IMR-90 (cell line): ENCODE measurements around the gene SF3A2. TPM values are rescaled to one million over a fixed set of nuclear protein-coding genes. Genes with fewer than 3 reads are reported as not detected.

ENCODE experiments used
- ATAC-seq: fragments of 200-7000 bp; cut with Tn5 transposase; 2 replicates; pipeline ENCODE4 v1.9.1; 2020; ENCODE audit warnings: low read depth, mild to moderate bottlenecking, moderate library complexity
- BruUV-seq: library from RNA; stranded (reverse); fragments of 400-500 nt; replicated peaks from 2 replicates; lab custom pipeline; 2021; lab: Mats Ljungman, UMichigan
- CTCF ChIA-PET: fragments of 300-600 bp; formaldehyde crosslinking; extraction: SDS; loops from one replicate; lab custom pipeline; 2021; ENCODE audit warnings: antibody characterized with exemption; lab: Yijun Ruan, JAX
- POLR2A ChIA-PET: fragments of 300-600 bp; sonication (Branson Sonifier 250); formaldehyde crosslinking; loops from one replicate; lab custom pipeline; 2022; ENCODE audit warnings: antibody characterized with exemption; ENCODE audit not compliant: unreplicated experiment; lab: Charles Lee
- DNase-seq: peaks from one replicate; pipeline ENCODE4 v3.0.0; 2013
- H2AFZ ChIP-seq: replicated peaks from 2 replicates; pipeline ENCODE3; 2013; ENCODE audit warnings: low read length, mild to moderate bottlenecking; ENCODE audit not compliant: poor library complexity
- H2AK5ac ChIP-seq: 2 replicates; pipeline ENCODE4 v1.6.1; 2013; ENCODE audit warnings: low read depth, low read length, inconsistent platforms
- H2AK9ac ChIP-seq: replicated peaks from 2 replicates; pipeline ENCODE3; 2013; ENCODE audit warnings: mild to moderate bottlenecking, low read depth, low read length, moderate library complexity; ENCODE audit not compliant: poor library complexity
- H2BK120ac ChIP-seq: 2 replicates; pipeline ENCODE4 v1.6.1; 2013; ENCODE audit warnings: low read depth, low read length, inconsistent platforms
- H2BK15ac ChIP-seq: 3 replicates; pipeline ENCODE4 v1.6.1; 2013; ENCODE audit warnings: low read depth, low read length, inconsistent platforms
- H2BK20ac ChIP-seq: 2 replicates; pipeline ENCODE4 v1.6.1; 2013; ENCODE audit warnings: low read depth, mild to moderate bottlenecking, inconsistent platforms, low read length, moderate library complexity
- H2BK5ac ChIP-seq: 2 replicates; pipeline ENCODE4 v1.6.1; 2013; ENCODE audit warnings: mild to moderate bottlenecking, low read depth, low read length, inconsistent platforms; ENCODE audit not compliant: poor library complexity, severe bottlenecking
- H3K14ac ChIP-seq: replicated peaks from 2 replicates; pipeline ENCODE4 v1.6.1; 2013; ENCODE audit warnings: low read depth, low read length, inconsistent platforms
- H3K18ac ChIP-seq: 2 replicates; pipeline ENCODE4 v1.6.1; 2013; ENCODE audit warnings: low read depth, low read length, control low read depth
- H3K23ac ChIP-seq: 2 replicates; pipeline ENCODE4 v1.6.1; 2013; ENCODE audit warnings: low read depth, low read length, inconsistent platforms
- H3K27ac ChIP-seq: 2 replicates; pipeline ENCODE4 v1.5.1; 2013; ENCODE audit warnings: mild to moderate bottlenecking, control low read depth, low read length; ENCODE audit not compliant: insufficient read depth
- H3K27me3 ChIP-seq: 2 replicates; pipeline ENCODE4 v1.6.1; 2013; ENCODE audit warnings: low read length; ENCODE audit not compliant: control insufficient read depth, insufficient read depth
- H3K36me3 ChIP-seq: 2 replicates; pipeline ENCODE4 v1.6.1; 2013; ENCODE audit warnings: low read length, mixed read lengths; ENCODE audit not compliant: control insufficient read depth, insufficient read depth
- H3K4ac ChIP-seq: 2 replicates; pipeline ENCODE4 v1.6.1; 2013; ENCODE audit warnings: low read depth, low read length, inconsistent platforms
- H3K4me1 ChIP-seq: 2 replicates; pipeline ENCODE4 v1.6.1; 2013; ENCODE audit warnings: low read length, mixed read lengths; ENCODE audit not compliant: control insufficient read depth, insufficient read depth
- H3K4me2 ChIP-seq: 2 replicates; pipeline ENCODE4 v1.6.1; 2013; ENCODE audit warnings: low read depth, mild to moderate bottlenecking, control low read depth, low read length, moderate library complexity
- H3K4me3 ChIP-seq: 2 replicates; pipeline ENCODE4 v1.5.1; 2013; ENCODE audit warnings: low read depth, mild to moderate bottlenecking, control low read depth, low read length, moderate library complexity; ENCODE audit not compliant: insufficient read depth
- H3K56ac ChIP-seq: 2 replicates; pipeline ENCODE4 v1.6.1; 2013; ENCODE audit warnings: low read length, inconsistent platforms; ENCODE audit not compliant: insufficient read depth; ENCODE audit errors: extremely low read depth
- H3K79me1 ChIP-seq, 2 experiments: 2 replicates each; pipeline ENCODE4 v1.6.1; 2013; ENCODE audit warnings: low read length in 2 of 2, inconsistent platforms in 1 of 2, low read depth in 1 of 2
- H3K9ac ChIP-seq: 2 replicates; pipeline ENCODE4 v1.6.1; 2013; ENCODE audit warnings: low read depth, low read length, control low read depth
- H3K9me1 ChIP-seq: 2 replicates; pipeline ENCODE4 v1.6.1; 2013; ENCODE audit warnings: low read length, inconsistent platforms; ENCODE audit not compliant: insufficient read depth
- H3K9me3 ChIP-seq: 2 replicates; pipeline ENCODE4 v1.6.1; 2013; ENCODE audit warnings: low read length; ENCODE audit not compliant: control insufficient read depth, insufficient read depth
- H4K20me1 ChIP-seq: 2 replicates; pipeline ENCODE4 v1.6.1; 2013; ENCODE audit warnings: low read length, inconsistent platforms; ENCODE audit not compliant: insufficient read depth
- H4K5ac ChIP-seq: 2 replicates; pipeline ENCODE4 v1.6.1; 2013; ENCODE audit warnings: mild to moderate bottlenecking, low read depth, low read length, control low read depth
- H4K8ac ChIP-seq, 2 experiments: 2 replicates each; pipeline ENCODE4 v1.6.1; 2013; ENCODE audit warnings: low read depth in 2 of 2, low read length in 2 of 2, control low read depth in 1 of 2, inconsistent platforms in 1 of 2
- H4K91ac ChIP-seq: 2 replicates; pipeline ENCODE4 v1.6.1; 2013; ENCODE audit warnings: low read depth, low read length, inconsistent platforms; ENCODE audit not compliant: insufficient read depth
- BHLHE40 ChIP-seq: fragments of 150-350 bp; IDR thresholded peaks from 2 replicates; pipeline ENCODE4 v1.6.1; 2016; ENCODE audit warnings: mild to moderate bottlenecking, low read depth, low read length
- CEBPB ChIP-seq: IDR thresholded peaks from 2 replicates; pipeline ENCODE4 v1.6.1; 2012; ENCODE audit warnings: low read depth, low read length, improper control_type of control experiment
- CTCF ChIP-seq: conservative IDR thresholded peaks from 2 replicates; pipeline ENCODE4 v1.5.1; 2012; ENCODE audit warnings: mild to moderate bottlenecking, low read depth, low read length, improper control_type of control experiment
- FOS ChIP-seq: fragments of 150-350 bp; IDR thresholded peaks from 2 replicates; pipeline ENCODE4 v1.6.1; 2016; ENCODE audit warnings: low read depth, low read length
- MAFK ChIP-seq: IDR thresholded peaks from 2 replicates; pipeline ENCODE4 v1.6.1; 2012; ENCODE audit warnings: low read depth, low read length, improper control_type of control experiment
- MAZ ChIP-seq: IDR thresholded peaks from 2 replicates; pipeline ENCODE4 v1.6.1; 2012; ENCODE audit warnings: low read depth, mild to moderate bottlenecking, low read length, improper control_type of control experiment, moderate library complexity, borderline replicate concordance
- MXI1 ChIP-seq: IDR thresholded peaks from 2 replicates; pipeline ENCODE4 v1.6.1; 2012; ENCODE audit warnings: low read depth, mild to moderate bottlenecking, low read length, moderate library complexity, borderline replicate concordance
- NFE2L2 ChIP-seq: fragments of 150-350 bp; IDR thresholded peaks from 2 replicates; pipeline ENCODE4 v1.6.1; 2016; ENCODE audit warnings: low read depth, mild to moderate bottlenecking, low read length
- POLR2A ChIP-seq: IDR thresholded peaks from 2 replicates; pipeline ENCODE4 v1.6.1; 2012; ENCODE audit warnings: mild to moderate bottlenecking, low read depth, low read length
- RAD21 ChIP-seq: IDR thresholded peaks from 2 replicates; pipeline ENCODE4 v1.6.1; 2012; ENCODE audit warnings: low read length, improper control_type of control experiment
- RCOR1 ChIP-seq: IDR thresholded peaks from 2 replicates; pipeline ENCODE4 v1.6.1; 2012; ENCODE audit warnings: mild to moderate bottlenecking, low read length, improper control_type of control experiment; ENCODE audit not compliant: insufficient replicate concordance
- RFX5 ChIP-seq: IDR thresholded peaks from 2 replicates; pipeline ENCODE4 v1.8.0; 2012; ENCODE audit warnings: low read depth, mild to moderate bottlenecking, low read length, moderate library complexity
- SMC3 ChIP-seq: fragments of 150-350 bp; IDR thresholded peaks from 2 replicates; pipeline ENCODE4 v1.6.1; 2016; ENCODE audit warnings: low read depth, mild to moderate bottlenecking, antibody characterized with exemption, low read length, moderate library complexity
- USF2 ChIP-seq: fragments of 150-350 bp; IDR thresholded peaks from 2 replicates; pipeline ENCODE4 v1.6.1; 2017; ENCODE audit warnings: mild to moderate bottlenecking, antibody characterized with exemption, low read length, low read depth
- WGBS, 2 experiments: methylation state at CpG; one replicate each; pipeline versions ENCODE4 v1.1.5 to v1.1.7; 2013; ENCODE audit warnings: missing lambda C conversion rate in 2 of 2; ENCODE audit not compliant: insufficient read length in 1 of 2; ENCODE audit errors: extremely low coverage in 2 of 2; 5-methylcytosine and 5-hydroxymethylcytosine counted together
- dilution Hi-C: fragments of 300-500 bp; cut with HindIII; formaldehyde crosslinking; loops from one replicate; pipeline ENCODE4 v1.14.3; 2018; ENCODE audit warnings: low sequenced_read_pairs; ENCODE audit not compliant: unreplicated experiment
- in situ Hi-C: fragments of 300-500 bp; cut with MboI; formaldehyde crosslinking; loops from 3 replicates; pipeline ENCODE4 v1.14.3; 2019; ENCODE audit warnings: low sequenced_read_pairs, inconsistent platforms, mixed read lengths
- intact Hi-C: fragments of 100-400 bp; cut with micrococcal nuclease; formaldehyde crosslinking; loops from 2 replicates; pipeline ENCODE4 v1.10.0; 2022
- polyA plus RNA-seq, 3 experiments: library from polyadenylated mRNA; depleted of rRNA; stranded (reverse); fragments of >200 nt; gene quantifications; 2 replicates each; pipeline ENCODE4 v1.2.3, GENCODE V29; 2012; ENCODE audit warnings: low replicate concordance in 1 of 3
- total RNA-seq: library from RNA; depleted of rRNA; stranded (reverse); fragments of >200 nt; gene quantifications from 2 replicates; pipeline ENCODE4 v1.2.3, GENCODE V29; 2012

The SF3A2 gene
- total and polyA plus RNA-seq, 2 of the 4 experiments (the other 2 are of a cell fraction): 4.8 to 34.5 TPM

GRCh38 chr19:2270157-2270422 lies 33.5 kb downstream of the SF3A2 start (continued):
- TF ChIP-seq CTCF: no peak
- TF ChIP-seq POLR2A: no peak

- DNase-seq: peak; percentile 84
- no peak overlapping the region; the same call in 1 of the 2 replicates for H3K18ac ChIP-seq
- intact Hi-C loops: loop anchor here (5.0 kb wide), 1 partner anchor 113 kb away; no protein-coding TSS in a partner anchor
- POLR2A ChIA-PET: interaction anchor here (0.5 to 1.0 kb wide), 6 partner anchors 11 to 115 kb away, joined by 3 to 8 read pairs (median 4); partner anchors contain the start of gene DOT1L
- H2BK120ac ChIP-seq: no peak overlapping the region
- in situ Hi-C loops: loop anchor here (10.0 kb wide), 1 partner anchor 344 kb away; no protein-coding TSS in a partner anchor
- peaks cover 7 to 45% of the 10 kb centered on the region in 2 experiments for H3K79me1 ChIP-seq
- peaks cover 18% of the 10 kb centered on the region for H3K4me1 ChIP-seq
- H3K9ac ChIP-seq: peak overlapping the region; percentile 97
- H2BK15ac ChIP-seq: no peak overlapping the region
- H3K4me3 ChIP-seq: peak overlapping the region; percentile 71
- peak overlapping the region; percentile 70 for H2AFZ ChIP-seq
- peak overlapping the region; percentile 67 for H2BK5ac ChIP-seq
- dilution Hi-C loops: no loop called here
- peaks cover 63% of the 10 kb centered on the region for H4K20me1 ChIP-seq
- peak overlapping the region; percentile 56 for H3K4me2 ChIP-seq
- peak overlapping the region; percentile 92 for H3K14ac ChIP-seq
- H3K4ac ChIP-seq: peak overlapping the region; percentile 89
- no peaks in the 10 kb centered on the region for H3K9me3 ChIP-seq
- H4K5ac ChIP-seq: no peak overlapping the region
- peak overlapping the region; percentile 95 for H2AK9ac ChIP-seq
- 0% methylated on average over 56 of the region's 88 CpGs; no CpG with 5 or more reads in 1 of the 2 experiments for WGBS, 2 experiments
- CTCF ChIA-PET: interaction anchor here (1.0 kb wide), 1 partner anchor 115 kb away, joined by 4 read pairs; no protein-coding TSS in a partner anchor
- no TSS peak for BruUV-seq
- peak overlapping the region; percentile 70 for H2AK5ac ChIP-seq
- H4K8ac ChIP-seq: peak overlapping the region in 1 of 2 experiments; percentile 43; a peak in 1 of 4 replicates
- peak overlapping the region; percentile 90 for H3K27ac ChIP-seq
- H3K9me1 ChIP-seq: no peaks in the 10 kb centered on the region; the same call in 1 of the 2 replicates
- ATAC-seq: peak; percentile 25
- peaks cover 30% of the 10 kb centered on the region for H3K36me3 ChIP-seq
- no peak overlapping the region for H2BK20ac ChIP-seq
- H3K23ac ChIP-seq: peak overlapping the region; percentile 17; the same call in 1 of the 2 replicates
- no peaks in the 10 kb centered on the region for H3K27me3 ChIP-seq
- H4K91ac ChIP-seq: peak overlapping the region; percentile 44
- H3K56ac ChIP-seq: peak overlapping the region; percentile 38
- TF ChIP-seq POLR2A: peak; percentile 86
- TF ChIP-seq RAD21: no peak
- TF ChIP-seq FOS: no peak
- TF ChIP-seq RCOR1: no peak
- TF ChIP-seq CEBPB: peak; percentile 95
- peak; percentile 64; the same call in 1 of the 2 replicates for TF ChIP-seq MAZ
- no peak for TF ChIP-seq BHLHE40
- TF ChIP-seq NFE2L2: no peak
- TF ChIP-seq MXI1: peak; percentile 9; the same call in 1 of the 2 replicates
- TF ChIP-seq MAFK: no peak
- no peak for TF ChIP-seq SMC3
- TF ChIP-seq RFX5: no peak
- TF ChIP-seq USF2: no peak
These were observed 34.0 kb downstream of the SF3A2 start for GRCh38 chr19:2270423-2271233.
